ENCODE data around the gene PNLIPRP2. TPM values are rescaled to one million over a fixed set of nuclear protein-coding genes. Genes with fewer than 3 reads are reported as not detected.

The PNLIPRP2 gene
- total RNA-seq, 1 experiment from 2014 or later = 0.24 TPM

- Histone ChIP-seq H2AFZ (ENCODE audit: low read length) (no peak overlapping the region), H2BK120ac (ENCODE audit: low read depth, low read length, poor library complexity, severe bottlenecking) (no peak overlapping the region), H3T11ph (ENCODE audit: low read length) (no peak overlapping the region), H3K23ac (ENCODE audit: insufficient read length, low read depth, low read length) (no peak overlapping the region), H4K91ac (ENCODE audit: insufficient read length, low read depth, low read length) (no peak overlapping the region), H2BK20ac (ENCODE audit: low read depth, low read length, poor library complexity, severe bottlenecking) (no peak overlapping the region), H3K4me1 (ENCODE audit: insufficient read depth, low read length) (peaks cover 4% of the 10 kb centered on the region; the same call in 1 of the 2 replicates), H3K9me3 (ENCODE audit: control insufficient read depth, low read depth, low read length) (no peaks in the 10 kb centered on the region), H4K5ac (ENCODE audit: insufficient read length, low read depth, low read length) (no peak overlapping the region), H3K14ac (ENCODE audit: insufficient read depth, low read length) (no peak overlapping the region), H3K27ac (ENCODE audit: insufficient read length, low read depth, low read length) (no peak overlapping the region), H3K18ac (ENCODE audit: insufficient read length, low read depth, low read length) (no peak overlapping the region), H2BK15ac (ENCODE audit: low read depth, low read length) (no peak overlapping the region), H3K56ac (ENCODE audit: insufficient read length, low read depth, low read length) (no peak overlapping the region), H3K9ac (ENCODE audit: extremely low read depth, insufficient read length, low read length) (no peak overlapping the region), H4K20me1 (ENCODE audit: control insufficient read depth, insufficient read depth, insufficient read length) (no peaks in the 10 kb centered on the region), H2BK12ac (ENCODE audit: insufficient read length, low read depth, low read length) (no peak overlapping the region), H2AK5ac (ENCODE audit: insufficient read length, low read length) (no peak overlapping the region), H3K23me2 (ENCODE audit: insufficient read length, low read depth, low read length, poor library complexity, severe bottlenecking) (no peaks in the 10 kb centered on the region), H3K27me3 (ENCODE audit: insufficient read depth, low read length) (no peaks in the 10 kb centered on the region), H3K4me2 (ENCODE audit: insufficient read depth, insufficient read length, low read length) (no peak overlapping the region), H4K8ac (replicated peaks; ENCODE audit: insufficient read length, low read depth, low read length) (no peak overlapping the region), H2BK5ac (ENCODE audit: insufficient read length, low read length) (no peak overlapping the region), H3K4ac (ENCODE audit: low read depth, low read length) (no peak overlapping the region), H3K79me2 (ENCODE audit: insufficient read depth, low read length) (no peaks in the 10 kb centered on the region), H3K79me1 (ENCODE audit: insufficient read depth, low read depth, low read length, poor library complexity, severe bottlenecking) (no peaks in the 10 kb centered on the region)
- H3K9me3 Mint-ChIP-seq = 0 out of 5 replicates have a peak, but pooled peaks cover 0 to 3% of the 10 kb centered on the region in 2 experiments
- H3K27me3 Mint-ChIP-seq (ENCODE audit: low read depth) = peaks cover 25% of the 10 kb centered on the region
- no peak overlapping the region for H3K27ac Mint-ChIP-seq
- no peak overlapping the region; a peak in 1 of 5 replicates for H3K4me3 Mint-ChIP-seq
- no peak for DNase-seq
- peaks cover 0 to 5% (median 0%) of the 10 kb centered on the region in 3 experiments; a peak in 3 of 7 replicates for H3K36me3 Mint-ChIP-seq (ENCODE audit: insufficient read depth in 1 of 3, low read depth in 3 of 3)
- peaks cover 39 to 44% of the 10 kb centered on the region in 2 experiments for H3K4me1 Mint-ChIP-seq
- TF ChIP-seq CTCF (conservative IDR thresholded peaks at IDR 0.05) = no peak
- WGBS (ENCODE audit: extremely low coverage, insufficient read length, low lambda C conversion rate) = no CpG with 5 or more reads among the region's 7 CpGs
Observed at GRCh38 chr10:116688241-116688711, 67.5 kb downstream of the PNLIPRP2 start.
